GM21360 (cell line): ENCODE results near the gene RECK.
"Not testable (repeated sequence)": the region's sequence is repeated elsewhere in the genome, so short reads cannot be mapped to it uniquely, and the experiment has no call there.

ENCODE experiments used
- ATAC-seq: cut with Tn5 transposase; IDR thresholded peaks from one replicate; pipeline ENCODE4 v1.9.1; 2021; ENCODE audit warnings: mild to moderate bottlenecking, moderate library complexity; ENCODE audit not compliant: unreplicated experiment

The RECK gene

DNA sequence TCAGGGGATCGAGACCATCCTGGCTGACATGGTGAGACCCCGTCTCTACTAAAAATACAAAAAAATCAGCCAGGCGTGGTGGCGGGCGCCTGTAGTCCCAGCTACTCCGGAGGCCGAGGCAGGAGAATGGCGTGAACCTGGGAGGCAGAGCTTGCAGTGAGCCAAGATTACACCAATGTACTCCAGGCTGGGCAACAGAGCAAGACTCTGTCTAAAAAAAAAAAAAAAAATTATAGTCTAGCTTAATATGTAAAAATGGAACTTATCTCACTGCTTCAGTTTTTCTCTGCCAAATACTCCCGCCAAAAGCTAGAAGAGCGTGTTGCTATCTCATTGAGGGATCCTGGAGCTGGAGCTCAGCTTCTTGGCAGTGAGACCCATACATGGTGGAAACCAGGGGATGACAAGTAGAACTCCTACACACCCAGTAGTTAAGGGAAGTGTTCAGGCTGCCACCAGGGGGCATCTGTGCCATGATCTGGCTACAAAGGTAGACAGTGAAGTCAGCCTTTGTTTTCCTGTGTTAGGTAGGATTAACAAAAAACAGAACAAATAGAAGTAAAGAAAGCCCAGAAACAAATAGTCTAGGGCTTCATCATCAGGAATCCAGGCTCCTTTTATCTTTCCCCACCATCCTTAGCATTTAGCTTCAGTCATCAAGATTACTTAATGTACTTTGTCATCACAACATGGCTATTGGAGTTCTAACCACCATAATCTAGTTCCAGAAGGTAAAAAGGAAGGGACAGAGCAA lies 66.2 kb downstream of the RECK start:
- ATAC-seq, result peak; percentile 67

DNA sequence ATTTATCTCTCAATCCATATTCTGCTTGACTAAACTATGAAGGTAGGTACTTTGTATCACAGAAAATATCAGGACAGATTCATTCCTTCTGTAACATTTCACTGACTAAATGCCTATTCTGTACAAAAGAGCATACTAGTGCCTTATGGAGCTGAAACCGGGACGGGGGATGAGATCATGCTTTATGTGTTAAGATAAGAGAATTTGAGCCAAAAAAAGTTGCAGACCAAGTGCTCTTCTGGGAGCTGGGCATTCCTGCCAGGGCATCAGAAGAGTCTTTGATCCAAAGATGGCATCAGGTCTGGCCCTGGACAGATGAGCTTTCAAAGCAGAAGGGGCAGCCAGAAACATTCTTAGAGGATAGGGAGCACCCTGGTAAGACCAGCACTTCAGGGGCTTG lies 72.4 kb downstream of the RECK start:
- ATAC-seq, result no peak

DNA sequence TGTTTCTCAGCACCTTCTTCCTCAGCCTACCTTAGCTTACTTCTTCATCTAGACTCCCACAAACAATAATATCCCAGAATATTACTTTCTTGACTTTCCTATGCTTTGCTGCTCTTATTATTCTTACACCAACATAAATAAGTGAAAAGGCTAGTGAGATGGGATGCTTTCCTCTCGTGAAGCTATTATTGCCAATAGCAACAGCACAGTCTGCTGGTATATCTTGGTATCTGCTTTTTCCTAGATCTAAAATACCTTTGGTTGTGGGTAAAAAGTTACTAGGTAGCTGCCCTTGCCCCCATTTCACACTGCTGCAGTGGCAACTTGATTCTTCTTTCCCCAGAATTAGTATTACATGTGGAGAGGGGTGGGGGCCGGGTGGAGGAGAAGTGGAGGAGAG lies 73.7 kb downstream of the RECK start:
- no peak for ATAC-seq

DNA sequence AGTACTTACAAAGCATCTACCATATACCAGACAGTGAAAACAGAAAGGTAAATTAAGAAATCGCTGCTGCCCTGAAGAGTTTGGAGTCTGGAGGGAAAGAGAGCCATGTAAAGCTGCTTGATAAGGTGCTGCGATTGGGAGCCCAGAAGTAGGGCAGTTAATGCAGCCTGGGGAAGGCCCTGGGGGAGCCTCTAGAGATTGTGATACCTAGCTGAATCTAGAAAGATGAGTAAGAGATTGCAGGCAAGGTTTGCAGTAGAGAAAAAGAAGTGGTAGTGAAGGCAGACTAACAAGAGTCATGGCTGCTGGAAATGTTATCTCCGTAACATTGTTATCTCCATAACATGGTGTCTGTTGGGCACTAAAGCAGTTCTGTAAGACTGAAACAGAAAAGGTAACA lies 75.8 kb downstream of the RECK start:
- no peak for ATAC-seq

DNA sequence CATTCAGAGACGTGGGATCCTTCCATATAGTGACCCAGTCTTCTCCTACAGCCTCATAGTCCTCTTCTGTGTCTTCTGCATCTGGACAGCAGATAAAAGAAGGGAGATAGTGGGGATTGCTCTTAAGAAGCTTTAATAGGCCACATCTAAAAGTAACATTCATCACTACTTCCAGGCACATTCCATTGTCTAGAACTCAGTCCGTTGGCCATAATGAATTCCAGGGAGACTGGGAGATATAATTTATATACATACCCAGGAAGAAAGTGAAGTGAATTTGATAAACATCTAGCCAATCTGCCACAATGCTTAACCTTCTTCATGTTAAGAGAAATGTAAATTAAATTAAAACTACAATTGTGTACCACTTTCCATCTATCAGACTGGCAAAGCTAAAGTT lies 77.3 kb downstream of the RECK start:
- ATAC-seq, result no peak

DNA sequence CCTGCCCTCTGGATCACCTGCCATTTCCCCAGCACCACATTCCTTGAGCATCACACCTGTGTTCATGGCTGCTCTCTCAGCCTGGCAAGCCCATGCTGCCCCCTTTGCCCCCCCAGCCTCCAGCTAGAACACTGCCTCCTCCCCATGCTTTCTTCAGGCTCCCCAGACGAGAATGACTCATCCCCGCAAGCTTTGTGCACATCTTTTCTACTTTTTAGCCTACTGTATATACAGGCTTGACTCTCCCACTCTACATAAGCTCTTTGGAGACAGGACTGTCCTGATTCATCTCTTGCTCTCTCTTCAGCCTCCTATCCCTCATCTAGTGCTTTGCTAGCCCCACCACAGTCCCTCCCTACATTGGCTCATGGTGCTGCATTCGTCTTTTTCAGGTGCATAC lies 79.9 kb downstream of the RECK start:
- ATAC-seq, result no peak

DNA sequence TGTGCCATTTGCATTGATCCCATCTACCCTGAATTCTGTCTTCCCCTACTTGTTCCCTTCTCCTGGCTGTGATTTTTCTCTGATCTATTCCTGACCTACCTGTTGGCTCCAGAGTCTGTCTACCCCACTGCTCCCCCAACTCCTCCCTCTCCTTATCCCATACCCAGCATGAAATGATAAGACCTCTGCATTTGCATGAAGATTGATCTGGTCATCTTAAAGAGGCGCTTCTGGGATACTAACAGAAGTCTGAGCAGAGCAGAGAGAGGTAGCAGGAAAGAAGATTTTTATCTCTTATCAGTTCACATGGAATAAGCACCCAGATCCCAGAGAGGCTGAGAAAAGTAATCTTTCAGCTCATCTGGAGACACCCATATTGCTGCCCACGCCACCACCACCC lies 81.5 kb downstream of the RECK start:
- no peak for ATAC-seq

DNA sequence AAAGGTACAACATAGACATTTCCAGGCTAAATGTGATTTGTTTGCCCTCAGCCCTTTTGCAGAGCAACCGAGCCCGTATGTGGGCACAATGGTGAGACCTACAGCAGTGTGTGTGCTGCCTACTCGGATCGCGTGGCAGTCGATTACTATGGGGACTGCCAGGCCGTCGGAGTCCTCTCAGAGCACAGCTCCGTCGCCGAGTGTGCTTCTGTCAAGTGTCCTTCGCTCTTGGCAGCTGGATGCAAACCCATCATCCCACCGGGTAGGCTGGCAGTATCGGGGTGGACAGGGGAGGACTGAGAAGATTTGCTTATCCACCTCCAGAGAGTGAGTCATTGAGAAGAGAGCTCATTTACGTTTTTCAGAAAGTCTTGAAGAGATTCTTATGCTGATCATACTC lies 82.0 kb downstream of the RECK start:
- no peak for ATAC-seq

DNA sequence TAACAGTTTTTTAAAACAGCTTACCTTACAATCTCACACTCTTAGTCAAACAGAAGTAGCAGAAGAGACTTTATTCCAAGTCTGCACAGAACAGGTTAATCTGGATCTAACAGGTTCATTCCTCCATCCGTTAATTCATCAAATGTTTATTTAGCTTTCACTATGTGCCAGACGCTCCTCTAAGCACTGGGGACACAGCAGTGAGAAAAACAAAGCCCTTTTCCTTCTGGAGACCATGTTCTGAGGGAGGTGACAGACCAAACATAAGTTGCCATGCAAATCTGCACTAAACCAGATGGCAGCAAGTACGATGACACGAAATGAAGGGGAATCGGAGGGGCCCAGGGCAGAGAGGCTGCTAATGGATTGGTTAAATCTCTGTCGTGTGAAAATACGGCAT lies 82.8 kb downstream of the RECK start:
- no peak for ATAC-seq

DNA sequence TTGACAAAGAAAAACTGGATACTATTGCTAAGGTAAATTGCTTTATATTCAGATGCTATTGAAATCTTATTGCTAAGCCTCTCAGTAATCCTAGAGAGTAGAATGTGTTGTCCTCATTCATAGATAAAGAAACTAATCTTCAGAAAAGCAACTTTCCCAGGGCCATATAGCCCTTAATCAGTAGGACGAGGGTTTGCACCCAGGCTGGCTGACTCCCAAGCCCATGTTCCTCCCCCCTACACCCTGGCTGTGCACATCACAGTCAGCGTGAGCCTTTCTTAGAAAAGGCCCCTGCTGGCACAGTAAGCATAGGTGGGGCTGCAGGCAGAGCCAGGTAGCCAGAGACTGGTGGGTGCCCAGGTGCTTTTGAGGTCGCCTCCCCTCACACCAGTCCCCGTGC lies 84.0 kb downstream of the RECK start:
- ATAC-seq, result no peak

DNA sequence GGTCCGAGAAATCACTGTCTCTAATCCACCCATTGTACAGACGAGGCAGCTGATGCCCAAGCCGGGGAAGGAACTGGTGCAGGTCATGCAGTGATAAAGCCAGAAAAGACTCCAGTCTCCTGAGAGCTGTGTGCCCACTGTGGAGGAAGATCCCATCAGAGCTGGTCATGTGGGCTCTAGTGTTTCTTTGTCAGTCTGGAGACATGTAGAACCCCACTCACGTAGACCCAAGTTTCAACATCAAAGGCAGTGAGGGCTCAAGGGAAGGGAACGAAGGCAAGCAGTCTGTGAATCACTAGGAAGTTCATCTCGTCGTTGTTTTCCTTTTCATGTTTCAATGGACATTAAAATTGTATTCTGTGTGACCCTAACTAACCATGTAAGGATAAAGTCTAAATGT lies 85.3 kb downstream of the RECK start:
- no peak for ATAC-seq

DNA sequence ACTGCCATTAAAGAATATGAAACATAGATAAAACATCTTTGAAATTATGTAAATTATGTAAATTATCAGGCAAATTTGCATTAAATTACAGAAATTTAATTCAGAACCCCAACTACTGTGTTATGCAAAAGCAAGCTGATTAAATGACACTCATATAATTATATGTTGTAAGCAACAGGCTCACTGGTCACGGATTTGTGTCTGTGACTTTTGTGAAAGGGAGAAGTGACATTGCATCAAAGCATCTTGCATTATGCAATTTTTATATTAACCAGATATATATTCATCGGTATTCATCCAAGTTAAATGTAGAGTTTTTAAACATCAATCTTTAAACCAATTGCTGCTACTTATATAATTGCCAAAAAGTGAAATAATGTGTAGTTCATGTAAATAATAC lies 86.8 kb downstream of the RECK start:
- no peak for ATAC-seq

DNA sequence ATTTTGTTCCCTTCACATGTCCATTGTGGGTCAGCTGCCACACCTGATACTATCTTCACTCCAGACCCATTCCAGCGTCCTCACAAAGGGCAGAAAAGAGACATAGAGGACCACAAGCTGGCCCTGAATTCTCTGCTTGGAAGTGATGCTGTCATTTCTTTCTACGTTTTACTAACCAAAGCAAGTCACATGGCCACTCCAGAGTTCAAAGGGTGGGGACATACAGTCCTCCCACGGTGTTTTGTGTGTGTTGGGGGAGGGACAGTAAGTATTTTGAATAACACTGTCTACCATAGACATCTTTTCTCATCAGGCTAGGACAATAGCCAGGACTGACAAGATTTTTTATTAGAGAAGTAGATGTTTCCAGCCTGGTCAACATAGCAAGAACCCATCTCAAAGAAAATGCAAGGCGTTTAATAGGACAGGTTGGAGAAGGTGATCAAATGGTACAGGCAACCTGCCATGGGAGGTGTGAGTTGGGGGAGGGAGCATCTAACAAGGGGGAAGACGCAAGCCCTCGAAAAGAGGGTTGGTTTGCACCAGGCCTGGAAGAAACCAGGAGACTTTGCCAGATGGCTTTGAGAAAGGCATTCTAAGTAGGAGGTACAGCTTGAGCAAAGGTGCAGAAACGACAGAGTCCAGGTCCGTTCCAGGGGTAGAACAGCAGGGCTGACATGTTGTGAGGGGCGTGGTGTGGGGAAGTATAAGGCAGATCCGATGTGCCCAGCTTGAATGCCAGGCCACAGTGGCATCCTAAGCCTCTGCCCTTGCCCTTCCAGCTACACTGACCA lies 88.5 kb downstream of the RECK start:
- ATAC-seq, result no peak

DNA sequence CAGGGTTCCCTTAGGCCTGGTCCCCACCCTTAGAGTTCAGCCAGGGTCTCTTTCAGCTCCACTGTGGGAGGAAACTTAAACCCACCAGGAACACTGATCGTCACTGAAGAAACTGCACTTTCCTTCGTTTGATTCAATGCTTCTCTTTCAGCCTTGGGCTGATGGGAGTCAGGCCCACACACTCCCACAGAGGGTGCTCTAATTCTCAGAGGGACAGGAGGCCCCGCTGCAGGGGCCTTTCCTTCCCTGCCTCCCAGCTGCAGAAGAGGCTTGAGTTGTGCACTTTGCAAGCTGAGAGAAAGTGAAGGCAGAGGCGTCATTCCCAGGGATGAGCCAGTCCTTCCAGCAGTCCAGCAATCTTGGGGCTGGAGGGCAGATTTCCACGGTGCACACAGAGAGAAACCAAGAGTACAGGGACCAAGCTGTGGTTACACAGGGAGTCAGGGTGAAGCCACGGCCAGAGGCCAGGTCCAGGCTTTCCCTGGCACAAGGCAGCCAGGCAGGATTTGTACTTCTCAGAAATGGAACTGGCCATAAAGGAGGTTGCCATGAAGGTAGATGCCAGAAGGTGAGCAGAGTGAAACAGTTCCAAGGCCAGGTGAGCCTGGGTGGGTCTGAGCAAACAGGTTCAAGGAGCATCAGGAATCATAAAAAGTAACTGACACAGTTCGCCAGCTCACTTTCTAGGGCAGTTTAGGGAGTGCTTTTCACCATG lies 89.5 kb downstream of the RECK start:
- ATAC-seq, result no peak

DNA sequence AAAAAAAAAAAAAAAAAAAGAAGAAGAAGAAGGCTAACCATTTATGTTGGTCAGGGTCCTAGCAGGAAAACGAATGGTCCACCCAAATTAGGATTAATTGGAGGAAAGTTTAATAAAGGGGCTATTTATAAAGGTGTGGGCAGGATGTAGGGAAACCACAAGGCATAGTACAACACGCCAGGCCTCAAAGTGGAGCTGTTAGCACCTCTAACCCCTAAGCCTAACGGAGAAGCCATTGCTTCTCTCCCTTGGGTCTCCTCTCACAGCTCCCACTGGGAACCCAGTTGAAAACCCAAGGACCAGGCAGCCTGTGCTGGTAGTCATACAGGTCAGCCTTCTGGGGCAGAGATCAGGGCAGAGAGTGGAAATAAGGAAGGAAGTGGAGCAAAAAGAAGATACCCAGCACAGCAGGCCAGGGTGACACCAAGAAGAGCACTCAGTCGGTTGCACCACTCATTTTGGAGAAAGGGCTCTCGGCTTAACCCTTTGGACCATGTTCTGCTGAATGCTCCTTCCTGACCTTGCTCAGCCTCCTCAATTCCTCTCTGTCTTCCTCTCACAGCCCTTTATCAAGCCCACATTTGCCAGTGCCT lies 91.0 kb downstream of the RECK start:
- no peak for ATAC-seq

DNA sequence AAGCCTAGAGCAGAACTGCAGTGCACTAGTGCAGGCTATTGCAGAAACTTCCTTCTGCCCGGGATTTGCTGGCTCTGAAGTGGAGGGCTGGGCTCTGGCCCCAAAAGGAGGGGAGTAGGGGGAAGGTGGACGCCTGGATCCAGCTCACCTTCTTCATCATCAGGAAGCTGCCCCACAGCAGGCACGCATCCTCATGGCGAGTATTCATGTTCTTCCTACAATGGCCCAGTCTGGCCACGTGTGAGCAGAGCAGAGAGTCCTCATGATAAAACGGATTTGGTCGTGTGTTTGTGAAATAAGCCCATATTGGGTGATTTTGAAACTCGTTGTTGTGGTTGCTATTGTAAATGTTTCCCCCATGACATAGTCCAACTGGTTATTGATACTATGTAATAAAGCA lies 91.6 kb downstream of the RECK start:
- no peak for ATAC-seq

DNA sequence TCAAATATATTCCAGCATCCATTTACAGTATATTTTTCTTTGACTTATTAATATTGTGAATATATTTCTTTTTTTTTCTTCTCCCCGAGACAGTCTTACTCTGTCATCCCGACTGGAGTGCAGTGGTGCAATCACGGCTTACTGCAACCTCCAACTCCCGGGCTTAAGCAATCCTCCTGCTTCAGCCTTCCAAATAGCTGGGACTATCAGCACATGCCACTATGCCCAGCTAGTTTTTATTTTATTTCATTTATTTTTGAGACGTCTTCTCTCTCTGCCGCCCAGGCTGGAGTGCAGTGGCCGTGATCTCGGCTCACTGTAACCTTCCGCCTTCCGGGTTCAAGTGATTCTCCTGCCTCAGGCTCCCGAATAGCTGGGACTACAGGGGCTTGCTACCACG lies 92.4 kb downstream of the RECK start:
- ATAC-seq, result no peak

DNA sequence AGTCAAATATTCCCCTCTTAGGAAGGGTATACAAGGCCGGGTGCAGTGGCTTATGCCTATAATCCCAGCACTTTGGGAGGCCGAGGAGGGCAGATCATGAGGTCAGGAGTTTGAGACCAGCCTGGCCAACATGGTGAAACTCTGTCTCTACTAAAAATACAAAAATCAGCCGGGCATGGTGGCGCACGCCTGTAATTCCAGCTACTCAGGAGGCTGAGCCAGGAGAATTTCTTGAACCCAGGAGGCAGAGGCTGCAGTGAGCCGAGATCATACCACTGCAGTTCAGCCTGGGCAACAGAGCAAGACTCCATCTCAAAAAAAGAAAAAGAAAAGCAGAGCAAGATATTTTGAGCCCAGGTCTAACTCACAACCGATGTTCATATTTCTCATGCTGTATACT lies 95.0 kb downstream of the RECK start:
- not testable (repeated sequence) for ATAC-seq

DNA sequence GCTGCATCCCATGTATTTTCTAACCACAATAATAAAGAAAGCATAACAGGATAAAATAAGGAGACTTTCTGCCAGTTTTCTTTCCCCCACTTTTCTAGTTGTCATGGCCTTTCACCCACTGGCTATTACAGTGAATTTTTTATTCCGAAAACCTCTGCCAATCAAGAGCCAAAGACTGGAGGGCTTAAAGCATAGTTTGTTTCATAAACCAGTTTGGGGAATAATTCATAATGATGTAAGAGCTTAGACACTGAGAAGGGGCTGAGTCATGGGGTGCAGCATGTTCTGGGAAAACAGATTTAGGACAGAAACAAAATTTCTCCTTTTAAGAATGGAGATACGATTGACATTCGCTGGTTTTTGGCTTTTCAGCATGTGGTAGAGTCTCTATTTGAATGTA lies 95.4 kb downstream of the RECK start:
- ATAC-seq, result no peak

DNA sequence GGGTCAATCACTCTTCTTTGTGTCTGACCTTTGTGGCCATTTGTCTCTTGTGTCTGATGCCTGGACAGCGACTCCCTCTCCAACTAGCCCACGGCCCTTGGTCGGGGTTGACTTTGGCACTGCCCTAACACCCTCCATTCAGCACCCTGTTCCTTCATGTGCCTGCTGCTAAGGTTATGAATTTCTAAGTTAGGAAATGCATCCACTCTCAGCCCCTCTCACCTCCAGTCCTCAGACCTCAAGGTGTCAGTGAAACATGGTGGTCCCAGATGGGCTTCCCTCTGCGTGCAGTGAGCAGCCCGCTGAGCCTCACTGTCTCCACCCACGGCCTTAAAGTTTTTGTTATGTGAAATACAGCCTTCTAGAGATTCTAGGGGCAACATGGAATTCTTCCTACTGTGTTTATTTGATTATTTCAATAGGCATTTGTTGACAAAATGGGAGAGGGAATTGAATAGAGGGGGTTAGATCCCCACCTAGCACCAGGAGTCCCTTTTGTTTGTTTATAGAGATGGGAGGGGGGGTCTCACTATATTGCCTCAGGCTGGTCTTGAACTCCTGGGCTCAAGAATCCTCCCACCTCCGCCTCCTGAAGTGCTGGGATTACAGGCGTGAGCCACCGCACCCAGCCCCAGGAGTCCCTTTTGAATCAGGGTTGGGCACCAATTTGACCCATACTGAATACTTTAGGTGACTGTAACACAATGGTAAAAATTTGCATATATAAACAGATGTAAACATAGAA lies 98.2 kb downstream of the RECK start:
- no peak for ATAC-seq

DNA sequence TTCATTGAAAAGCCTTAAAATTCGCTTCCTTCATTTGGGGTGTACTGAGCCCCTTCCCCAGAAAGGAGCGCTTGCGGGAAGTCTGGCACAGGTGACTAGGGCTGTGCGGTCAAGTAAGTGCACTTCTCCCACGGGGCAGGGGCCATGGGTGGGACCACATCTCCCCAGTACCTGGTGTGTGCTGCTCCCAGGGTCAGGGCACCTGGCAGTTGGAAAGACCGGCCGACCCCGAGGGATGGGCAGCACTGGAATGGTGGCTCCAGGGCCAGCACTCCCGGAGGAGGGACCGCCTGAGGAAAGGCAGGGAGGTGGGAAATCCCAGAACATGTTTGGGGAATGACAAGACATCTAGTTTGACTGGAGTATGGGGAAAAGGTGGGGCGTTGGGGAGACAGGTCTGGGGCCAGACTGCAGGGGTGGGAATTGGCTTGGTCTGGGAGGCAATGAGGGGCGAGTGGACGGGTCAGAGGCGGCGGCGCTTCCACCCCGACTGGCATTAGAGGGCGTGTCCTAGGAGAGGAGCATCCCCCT lies 99.1 kb downstream of the RECK start:
- no peak for ATAC-seq
